ENCODE data around the gene SLC25A26.

DNA sequence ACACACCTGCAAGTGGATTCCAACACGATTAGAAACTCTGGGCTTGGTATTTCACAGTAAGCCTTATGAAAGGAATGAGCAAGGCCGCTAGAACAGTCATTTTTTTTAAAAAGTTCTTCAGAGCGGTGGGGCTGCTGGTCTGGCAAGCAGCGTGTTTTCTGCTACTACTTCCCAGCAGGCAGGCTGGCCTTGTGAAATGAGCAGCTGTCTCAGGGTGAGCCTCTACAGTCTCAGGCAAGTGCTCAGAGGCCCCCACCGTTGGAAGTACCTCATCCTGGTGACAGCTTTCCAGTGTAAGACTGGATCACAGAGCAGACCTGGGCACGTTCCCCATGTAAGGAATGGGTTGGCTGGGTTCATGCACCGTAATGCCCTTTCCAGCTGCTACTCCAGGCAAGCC, 160.8 kb downstream of the SLC25A26 start:
- TF ChIP-seq, protein P1, sequence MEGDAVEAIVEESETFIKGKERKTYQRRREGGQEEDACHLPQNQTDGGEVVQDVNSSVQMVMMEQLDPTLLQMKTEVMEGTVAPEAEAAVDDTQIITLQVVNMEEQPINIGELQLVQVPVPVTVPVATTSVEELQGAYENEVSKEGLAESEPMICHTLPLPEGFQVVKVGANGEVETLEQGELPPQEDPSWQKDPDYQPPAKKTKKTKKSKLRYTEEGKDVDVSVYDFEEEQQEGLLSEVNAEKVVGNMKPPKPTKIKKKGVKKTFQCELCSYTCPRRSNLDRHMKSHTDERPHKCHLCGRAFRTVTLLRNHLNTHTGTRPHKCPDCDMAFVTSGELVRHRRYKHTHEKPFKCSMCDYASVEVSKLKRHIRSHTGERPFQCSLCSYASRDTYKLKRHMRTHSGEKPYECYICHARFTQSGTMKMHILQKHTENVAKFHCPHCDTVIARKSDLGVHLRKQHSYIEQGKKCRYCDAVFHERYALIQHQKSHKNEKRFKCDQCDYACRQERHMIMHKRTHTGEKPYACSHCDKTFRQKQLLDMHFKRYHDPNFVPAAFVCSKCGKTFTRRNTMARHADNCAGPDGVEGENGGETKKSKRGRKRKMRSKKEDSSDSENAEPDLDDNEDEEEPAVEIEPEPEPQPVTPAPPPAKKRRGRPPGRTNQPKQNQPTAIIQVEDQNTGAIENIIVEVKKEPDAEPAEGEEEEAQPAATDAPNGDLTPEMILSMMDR (conservative IDR thresholded peaks at IDR 0.05), result no peak
- TF ChIP-seq ZFX (IDR thresholded peaks at IDR 0.05), result no peak

Data from C4-2B (cell line).